GM19351 (cell line): Measurements from ENCODE around the gene MBNL1.

Experiments
- ATAC-seq: cut with Tn5 transposase; IDR thresholded peaks from one replicate; pipeline ENCODE4 v1.9.1; 2021; ENCODE audit warnings: mild to moderate bottlenecking, moderate library complexity; ENCODE audit not compliant: unreplicated experiment

MBNL1 gene

DNA sequence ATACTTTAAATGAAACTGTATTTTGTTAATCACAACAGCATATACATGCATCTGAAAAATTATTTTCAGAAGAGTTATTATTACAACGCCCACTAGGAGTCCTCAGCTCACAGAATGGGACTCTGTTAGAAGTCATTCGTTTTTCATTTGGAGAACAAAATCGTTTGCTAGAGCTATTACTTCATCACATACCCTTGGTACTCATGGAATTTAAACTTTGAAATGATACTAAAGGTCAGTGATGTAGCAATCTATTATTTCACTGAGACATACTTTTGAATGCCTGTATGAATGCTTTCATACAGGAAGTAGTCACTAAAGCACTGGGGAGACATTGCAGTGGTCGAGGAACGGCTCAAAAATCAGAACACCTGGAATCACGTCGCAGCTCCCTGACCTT is 198.1 kb downstream of the MBNL1 start:
- ATAC-seq, result peak; percentile 53

DNA sequence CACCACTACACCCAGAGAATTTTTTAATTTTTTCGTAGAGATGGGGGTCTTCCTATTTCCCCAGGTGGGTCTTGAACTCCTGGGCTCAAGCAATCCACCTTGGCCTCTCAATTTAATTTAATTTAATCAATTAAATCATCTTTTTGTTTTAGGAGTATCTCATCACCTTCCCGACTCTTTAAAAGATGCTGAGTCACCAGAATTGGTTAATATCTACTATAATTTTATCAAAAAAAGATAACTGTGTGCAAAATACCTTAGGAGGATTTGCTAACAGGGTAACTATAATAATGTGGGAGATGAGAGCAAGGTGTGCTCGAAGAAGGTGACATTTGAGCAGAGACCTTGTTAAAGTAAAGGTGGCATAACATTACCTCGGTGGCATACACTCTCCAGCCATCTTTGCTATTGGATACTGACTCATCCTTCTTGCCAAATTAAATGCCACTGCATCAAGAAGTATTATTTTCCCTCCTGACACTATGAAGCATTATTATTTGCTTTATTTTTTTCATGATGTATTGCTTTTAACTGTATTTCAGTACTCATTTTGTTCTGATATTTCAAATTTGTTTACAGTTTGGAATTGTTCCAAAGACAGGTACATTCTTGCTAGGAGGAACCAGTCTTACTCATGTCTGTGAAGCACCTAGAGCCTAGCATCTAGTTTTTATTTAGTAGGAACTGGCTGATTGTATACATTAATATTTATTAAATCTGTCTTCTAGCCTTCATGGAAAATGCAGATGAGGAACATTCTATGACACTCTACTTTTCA is 200.7 kb downstream of the MBNL1 start:
- no peak for ATAC-seq

DNA sequence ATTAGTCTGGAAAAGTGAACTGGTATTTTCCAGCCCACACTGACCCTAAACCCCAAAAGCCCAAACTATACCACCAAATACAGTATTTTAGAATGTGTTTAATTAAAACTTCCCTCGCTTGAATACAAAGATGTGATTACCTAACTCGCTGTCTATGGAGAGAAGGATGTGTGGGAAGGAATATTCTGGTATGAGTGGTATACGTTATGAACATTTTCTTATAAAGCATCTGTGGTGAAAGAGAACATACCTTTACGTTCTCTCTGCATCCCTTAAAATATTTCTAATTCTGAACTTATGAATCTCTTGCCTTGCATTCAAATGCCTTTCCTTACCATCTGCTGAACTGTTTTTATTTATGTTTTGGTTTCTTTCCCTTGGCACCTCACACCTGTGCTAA is 201.4 kb downstream of the MBNL1 start:
- ATAC-seq, result no peak

DNA sequence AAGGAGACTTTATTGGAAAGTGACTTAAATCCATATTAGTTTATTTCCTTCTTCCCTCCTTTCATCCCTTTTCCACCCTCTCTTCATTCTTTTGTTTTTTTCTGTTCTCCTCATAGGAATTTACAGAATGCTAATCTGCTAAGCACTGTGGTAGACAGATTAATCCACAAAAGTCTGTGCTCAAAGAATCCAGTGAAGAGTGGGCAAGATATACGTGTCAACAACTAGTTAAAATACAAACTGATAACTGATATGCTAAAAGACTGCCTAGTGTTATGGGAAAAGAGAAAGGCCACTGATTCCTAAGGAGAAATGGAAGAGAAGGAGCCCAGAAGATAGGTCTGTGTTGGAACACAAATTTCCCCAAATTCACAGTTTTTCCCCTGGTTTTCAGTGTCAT is 202.2 kb downstream of the MBNL1 start:
- no peak for ATAC-seq

DNA sequence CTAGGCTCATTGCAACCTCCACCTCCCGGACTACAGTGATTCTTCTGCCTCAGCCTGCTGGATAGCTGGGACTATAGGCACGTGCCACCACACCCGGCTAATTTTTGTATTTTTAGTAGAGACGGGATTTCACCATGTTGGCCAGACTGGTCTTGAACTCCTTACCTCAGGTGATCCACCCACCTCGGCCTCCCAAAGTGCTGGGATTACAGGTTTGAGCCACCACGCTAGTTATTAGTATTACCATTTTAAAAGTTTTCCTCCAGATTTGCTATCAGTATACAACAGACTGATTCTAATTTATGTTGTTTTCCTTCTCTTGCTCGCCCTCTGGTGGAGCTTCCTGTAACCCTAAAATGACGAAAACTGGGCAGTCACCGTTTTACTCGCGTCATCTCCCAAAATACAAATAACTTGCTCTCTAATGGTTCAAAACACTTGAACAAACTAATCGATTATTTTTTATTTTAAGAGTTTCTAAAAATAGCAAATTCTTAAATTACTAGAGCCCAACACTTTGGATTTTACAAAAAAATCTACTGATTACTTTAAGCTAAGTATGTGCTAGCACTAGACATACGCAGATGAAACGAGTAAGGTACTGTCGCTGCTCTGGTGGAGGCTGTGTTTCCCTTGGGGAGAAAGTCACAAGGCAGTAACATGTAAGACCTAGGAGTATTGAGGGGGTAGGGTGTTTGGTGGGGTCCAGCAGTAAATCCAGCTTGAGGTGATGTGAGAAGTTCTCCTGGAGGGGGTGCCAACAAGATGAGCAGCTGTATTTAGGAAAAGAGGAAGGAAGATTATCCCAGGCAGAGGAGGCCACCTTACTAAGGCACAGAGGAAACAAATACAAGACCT is 203.3 kb downstream of the MBNL1 start:
- peak; percentile 80 for ATAC-seq

DNA sequence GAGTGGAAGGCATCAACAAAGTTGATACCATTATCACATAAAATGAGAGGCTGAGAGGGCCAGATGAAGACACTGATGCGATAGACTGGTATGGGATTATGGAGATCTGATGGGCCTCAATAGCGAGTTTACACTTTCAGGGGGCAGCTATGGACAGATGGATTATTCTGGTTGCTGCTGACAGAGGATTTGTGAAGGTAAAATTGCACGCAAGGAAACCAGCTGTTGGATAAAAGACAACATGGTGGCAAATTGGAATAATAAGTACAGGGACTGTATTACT is 203.9 kb downstream of the MBNL1 start:
- no peak for ATAC-seq

DNA sequence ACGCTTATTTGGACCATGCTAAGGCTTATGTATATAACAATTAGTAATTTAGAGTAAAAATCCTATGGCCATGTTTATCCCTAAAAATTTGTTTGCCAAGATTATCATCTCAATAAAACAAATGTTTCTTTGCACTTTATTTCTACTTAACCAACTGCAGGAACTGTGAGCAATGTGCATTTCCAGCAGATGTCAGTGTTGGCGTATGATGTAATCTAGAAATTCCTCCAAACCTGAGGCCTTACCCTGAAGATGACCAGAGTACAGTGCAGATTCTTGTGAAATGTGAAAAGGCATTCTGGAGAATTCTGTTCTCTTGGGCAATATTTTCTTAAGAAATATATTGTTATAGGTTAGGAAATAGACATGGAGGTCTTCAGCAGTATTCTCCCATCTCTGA is 205.9 kb downstream of the MBNL1 start:
- ATAC-seq, result peak; percentile 64

DNA sequence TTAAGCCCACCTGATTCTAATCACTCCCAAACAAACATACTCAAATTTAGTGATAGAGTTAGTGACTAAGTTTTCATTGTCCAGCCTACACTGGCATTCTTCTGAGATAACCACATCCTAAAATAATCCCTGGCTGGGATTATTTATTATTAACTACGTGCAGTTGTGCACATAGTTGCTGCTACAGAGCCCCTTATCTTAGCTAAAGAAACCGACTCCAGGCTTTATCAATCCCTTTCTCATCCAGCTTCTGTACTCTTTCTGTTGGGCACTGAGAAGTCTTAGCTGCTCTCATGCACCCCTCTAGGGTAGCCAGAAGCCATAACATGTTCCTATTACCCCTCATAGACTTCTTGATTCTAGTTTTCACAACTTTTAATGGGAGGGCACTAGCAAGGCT is 208.7 kb downstream of the MBNL1 start:
- ATAC-seq, result no peak

DNA sequence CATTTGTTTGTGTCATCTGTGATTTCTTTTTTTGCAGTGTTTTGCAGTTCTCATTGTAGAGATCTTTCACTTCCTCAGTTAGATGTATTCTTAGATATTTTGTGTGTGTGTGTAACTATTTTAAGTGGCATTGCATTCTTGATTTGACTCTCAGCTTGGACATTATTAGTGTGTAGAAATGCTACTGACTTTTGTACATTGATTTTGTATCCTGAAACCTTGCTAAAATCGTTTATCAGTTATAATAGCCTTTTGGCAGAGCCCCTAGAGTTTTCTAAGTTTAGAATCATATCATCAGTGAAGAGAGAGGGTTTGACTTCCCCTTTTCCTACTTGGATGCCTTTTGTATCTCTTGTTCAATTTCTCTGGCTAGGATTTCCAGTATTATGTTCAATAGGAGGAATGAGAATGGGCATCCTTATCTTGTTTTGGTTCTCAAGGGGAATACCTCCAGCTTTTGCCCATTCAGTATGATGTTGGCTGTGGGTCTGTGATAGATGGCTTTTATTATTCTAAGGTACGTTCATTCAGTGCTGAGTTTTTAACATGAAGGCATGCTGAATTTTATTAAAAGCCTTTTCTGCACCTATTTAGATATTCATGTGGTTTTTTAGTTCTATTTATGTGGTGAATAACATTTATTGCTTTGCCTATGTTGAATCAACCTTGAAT is 211.7 kb downstream of the MBNL1 start:
- peak; percentile 96 for ATAC-seq

DNA sequence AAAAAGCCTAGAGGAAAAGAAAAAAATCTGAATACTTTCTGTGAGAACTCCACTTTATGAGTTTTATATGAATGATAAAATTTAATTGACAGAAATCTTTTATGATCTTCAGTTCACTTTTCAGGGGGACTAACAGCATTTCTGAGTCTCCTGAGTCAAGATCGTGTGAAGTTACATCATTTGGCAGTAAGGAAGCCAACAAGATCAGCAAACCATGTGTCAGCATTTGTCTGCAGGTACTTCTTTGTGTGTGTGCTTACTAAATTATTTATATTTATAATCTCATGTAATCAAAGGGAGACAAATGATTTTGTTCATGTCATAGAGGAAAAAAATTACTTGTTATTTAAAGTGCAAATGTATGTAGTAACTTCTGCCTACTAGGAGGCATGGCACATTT is 217.6 kb downstream of the MBNL1 start:
- ATAC-seq, result no peak

DNA sequence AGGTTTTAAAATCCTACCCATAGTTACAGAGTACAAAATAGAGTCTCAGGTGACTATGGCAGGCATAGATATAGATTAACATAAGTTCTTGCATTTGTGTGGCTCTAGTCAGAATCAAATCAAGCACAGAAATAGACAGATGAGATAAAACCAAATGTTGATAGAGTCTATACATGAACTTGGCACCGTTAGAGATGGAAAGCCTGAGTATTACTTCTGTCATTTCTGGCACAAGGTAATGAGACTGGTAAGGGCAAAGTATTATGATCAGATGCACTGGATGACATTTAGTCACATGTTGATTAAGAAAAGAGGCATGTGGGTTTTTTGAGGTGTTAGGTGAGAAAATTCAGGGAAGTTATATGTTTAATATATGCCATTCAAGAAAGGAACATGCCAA is 219.7 kb downstream of the MBNL1 start:
- no peak for ATAC-seq

DNA sequence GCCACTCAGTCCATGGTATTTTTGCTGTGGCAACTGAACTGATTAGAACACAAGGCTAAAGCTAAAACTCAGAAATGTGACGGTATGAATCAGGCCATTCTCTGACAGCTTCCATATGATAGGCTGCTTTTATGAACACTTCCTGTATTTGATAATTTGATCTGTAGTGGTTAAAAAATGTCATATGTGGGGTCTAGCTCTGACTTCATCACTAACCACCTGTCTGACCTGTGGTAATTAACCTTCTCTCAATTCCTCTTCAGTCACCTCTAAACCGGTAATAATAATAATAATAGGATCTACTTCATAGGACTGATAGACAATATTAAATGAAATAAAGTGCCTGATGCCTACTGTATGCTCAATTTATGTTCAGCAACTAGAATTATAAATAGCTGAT is 223.2 kb downstream of the MBNL1 start:
- ATAC-seq, result peak; percentile 89

DNA sequence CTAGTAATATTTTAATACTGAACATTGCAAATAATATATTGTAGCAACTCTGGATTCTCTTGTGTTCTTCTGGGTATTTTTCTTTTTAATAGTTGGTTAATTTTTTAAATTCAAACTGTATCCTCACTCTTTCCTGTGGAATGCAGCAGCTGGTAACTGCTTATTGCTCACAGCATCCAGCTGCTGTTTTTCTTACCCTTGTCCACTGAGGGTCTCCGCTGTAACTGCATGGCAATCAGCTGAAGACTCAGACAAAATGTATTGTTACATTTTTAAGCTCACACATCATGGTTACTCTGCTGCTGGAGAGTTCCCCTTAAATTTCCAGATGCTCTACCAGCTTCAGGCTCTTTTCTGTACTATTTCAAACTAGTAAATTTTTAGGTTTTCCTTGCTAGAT is 227.6 kb downstream of the MBNL1 start:
- ATAC-seq, result no peak

DNA sequence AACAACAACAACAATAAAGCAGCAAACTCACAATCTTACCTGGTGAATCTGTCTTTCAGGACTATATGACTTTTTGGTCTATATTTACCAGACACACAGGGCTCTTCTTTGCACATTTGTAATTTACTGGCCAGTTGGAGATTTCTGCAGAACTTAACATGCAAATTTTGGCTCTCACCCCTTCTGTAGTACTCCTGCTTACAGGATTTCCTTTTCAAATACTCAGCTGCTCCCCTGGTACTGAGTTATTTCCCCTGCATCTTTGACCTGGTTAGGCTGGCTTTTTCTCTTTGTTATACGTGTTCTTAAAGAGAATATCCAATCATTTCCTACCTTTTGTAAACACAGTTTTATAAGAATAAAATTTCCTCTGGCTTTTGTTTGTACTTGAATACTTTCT is 228.0 kb downstream of the MBNL1 start:
- peak; percentile 53 for ATAC-seq

DNA sequence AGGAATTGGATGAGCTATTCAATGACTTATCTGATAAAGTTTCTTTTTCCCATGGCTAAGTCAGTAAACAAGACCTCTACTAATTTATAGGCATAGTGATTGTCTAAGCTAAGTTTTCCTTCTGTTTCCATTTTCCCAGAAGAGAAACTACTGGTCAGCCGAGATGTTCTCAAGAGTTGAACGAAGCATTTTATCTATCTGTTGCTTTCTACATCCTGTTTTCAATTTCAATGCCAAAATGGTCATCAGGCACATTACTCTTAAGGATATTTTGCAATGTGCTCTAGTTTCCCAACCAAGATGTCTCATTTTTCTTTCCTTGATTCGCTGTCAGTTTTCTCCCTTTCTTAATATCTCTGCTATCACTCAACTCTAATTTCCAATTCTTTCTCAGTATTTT is 228.7 kb downstream of the MBNL1 start:
- ATAC-seq, result no peak

DNA sequence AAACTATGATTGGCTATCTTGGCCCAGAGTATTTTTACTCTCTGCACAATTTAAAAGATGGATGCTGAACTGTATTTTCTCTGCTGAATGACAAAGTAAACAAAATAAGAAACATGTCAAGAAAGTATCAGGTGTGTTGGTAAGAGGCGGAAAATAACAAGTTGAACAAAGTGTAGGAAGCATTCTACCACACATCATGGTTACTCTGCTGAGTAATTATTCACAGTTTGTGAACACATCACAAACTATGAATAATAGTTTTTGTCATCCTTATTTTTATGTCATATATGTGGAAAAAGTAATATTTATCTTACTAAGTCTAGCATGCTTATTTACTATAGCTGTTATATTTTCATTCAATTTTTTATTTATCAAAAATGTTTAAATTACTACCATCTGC is 229.2 kb downstream of the MBNL1 start:
- no peak for ATAC-seq

DNA sequence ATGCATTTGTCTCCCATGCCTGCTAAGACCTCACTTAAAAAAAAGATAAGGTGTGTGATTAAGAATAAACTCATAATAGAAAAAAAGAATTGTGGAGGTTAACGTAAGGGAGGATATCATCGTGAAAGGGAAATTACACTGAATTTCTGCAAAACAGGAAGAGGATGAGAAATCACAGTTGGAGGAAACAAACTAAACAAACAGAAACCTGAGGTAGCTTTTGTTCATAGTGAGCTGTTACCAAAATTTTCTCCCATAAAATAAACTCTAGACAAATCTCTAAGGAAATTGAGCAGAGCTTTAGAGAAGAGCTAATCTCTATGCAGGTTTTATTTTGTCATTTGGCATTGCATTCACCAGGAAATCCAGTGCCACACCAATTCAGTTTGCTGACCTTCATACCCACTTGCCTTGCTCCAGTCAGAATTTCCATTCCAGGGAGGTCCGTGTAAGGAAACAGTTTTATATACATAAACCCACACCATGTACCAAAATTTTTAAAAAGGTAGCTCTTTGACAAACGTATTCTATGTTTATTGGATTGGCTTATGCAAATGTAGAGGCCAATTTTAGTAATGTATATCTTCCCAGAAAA is 231.2 kb downstream of the MBNL1 start:
- no peak for ATAC-seq

DNA sequence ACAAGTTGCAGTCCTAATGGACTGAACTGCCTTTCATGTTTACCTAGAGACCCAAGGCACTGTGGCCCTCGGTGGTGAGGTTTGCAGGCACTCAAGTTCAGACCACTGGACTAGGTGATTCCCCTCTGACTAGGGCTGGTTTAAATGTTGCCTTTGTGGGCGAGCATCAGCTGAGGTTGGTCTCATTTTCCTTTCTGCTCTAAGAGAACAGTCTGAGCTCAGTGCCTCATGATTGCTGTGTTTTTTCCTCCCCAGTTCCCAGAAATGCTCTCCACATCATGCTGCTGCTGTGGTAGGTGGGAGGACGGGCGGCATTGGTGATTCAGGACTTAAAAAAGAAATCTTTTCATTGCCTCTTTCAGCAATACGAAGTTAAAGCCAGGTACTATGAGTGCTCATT is 237.2 kb downstream of the MBNL1 start:
- peak; percentile 96 for ATAC-seq

DNA sequence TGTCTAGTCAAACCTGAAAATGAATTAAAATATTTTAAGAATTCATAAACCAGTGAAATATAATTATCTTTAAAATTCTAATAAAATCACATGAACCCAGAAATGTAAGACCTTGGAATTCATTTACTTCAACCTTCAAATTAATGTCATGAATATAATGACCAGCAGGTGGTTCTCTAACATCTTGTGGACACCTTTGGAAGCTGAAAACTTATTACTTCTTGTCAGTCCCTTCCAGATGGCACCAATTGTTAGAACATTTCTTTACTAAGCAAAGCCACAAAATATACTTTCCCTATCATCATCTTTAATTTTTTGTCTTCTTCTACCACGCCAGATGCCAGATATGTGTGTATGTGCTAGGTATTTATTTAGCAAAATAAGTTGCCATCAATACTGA is 240.0 kb downstream of the MBNL1 start:
- no peak for ATAC-seq

DNA sequence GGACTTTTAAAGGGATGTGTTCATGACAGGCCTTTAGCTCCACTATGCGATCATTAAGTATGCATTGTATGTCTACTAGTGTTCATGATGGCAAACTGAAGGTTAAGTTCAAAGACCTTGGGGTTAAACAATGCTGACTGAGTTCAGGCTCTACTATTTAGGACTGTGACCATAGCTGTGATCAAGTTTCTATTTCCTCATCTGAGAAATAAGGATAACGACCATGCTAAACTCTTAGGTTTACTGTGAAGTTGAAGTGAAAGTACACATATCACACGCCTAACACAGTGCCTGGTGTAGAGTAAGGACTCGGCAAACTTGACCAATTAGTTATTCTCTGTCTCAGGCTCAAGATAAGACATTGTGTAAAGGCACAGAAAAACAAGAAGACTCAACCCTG is 243.2 kb downstream of the MBNL1 start:
- ATAC-seq, result peak; percentile 71

DNA sequence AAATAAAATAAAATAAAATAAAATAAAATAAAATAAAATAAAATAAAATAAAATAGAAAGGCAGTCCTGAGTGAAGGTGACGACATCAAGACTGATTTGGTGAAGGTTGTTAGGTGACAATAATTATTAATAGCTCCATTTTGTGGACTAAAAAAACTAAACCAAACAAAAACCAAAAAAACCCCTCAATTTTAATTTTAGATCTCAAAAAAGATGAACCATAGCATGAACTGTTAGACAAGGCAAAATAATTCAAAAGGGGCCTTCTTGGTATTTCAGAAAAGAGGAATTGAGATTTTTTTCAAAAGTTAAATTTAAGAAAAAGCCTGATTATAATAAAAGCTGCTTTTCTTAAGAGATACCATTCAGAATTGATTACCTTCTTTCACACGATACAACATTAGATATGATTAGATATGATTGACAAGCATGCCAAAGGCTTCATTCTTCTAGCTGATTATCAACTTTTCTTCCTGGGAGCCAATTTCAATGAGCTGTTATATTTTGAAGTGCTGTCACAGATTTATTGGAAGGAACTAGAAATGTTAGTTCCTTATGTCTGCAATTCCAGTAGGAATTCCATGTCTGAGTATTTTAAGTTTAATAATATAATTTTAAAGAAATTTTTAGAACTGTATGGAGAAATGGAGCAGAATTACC is 244.7 kb downstream of the MBNL1 start:
- no peak for ATAC-seq
